Pancreas (tissue), 10 donors: ENCODE results near the gene TTC1. TPM values are rescaled to one million over a fixed set of nuclear protein-coding genes. Genes with fewer than 3 reads are reported as not detected.
A peak's percentile ranks its signal among the peaks of the same experiment; 100 is the strongest.
"Not testable (repeated sequence)": the region's sequence is repeated elsewhere in the genome, so short reads cannot be mapped to it uniquely, and the experiment has no call there.

Experiments
- ATAC-seq, 4 donors: fragments of 200-7000 bp; cut with Tn5 transposase; one replicate each; pipeline versions ENCODE4 v1.8.0 to v1.9.1; 2020; ENCODE audit warnings: mild to moderate bottlenecking in 4 of 4, moderate library complexity in 4 of 4
- DNase-seq, 6 donors: peaks; one replicate each; pipeline ENCODE4 v3.0.0-alpha.2; 2020
- FAIRE-seq: peaks from 2 replicates; lab custom pipeline; 2012; peaks lifted over from hg19 to GRCh38; lab: Jason Lieb, UNC
- H3K27ac ChIP-seq, 4 donors: fragments of 200-600 bp; sonication (generic); 1 replicate in 3 of 4; 2 replicates in 1 of 4; pipeline versions ENCODE4 v1.5.0 to v1.8.0; 2020
- H3K27me3 ChIP-seq, 4 donors: fragments of 200-600 bp; one replicate each; pipeline ENCODE4 v1.8.0; 2021
- H3K36me3 ChIP-seq, 3 donors: fragments of 200-600 bp; sonication (generic) in 1 of 3; one replicate each; pipeline versions ENCODE4 v1.5.0 to v1.8.0; 2020 to 2021
- H3K4me1 ChIP-seq, 3 donors: fragments of 200-600 bp; one replicate each; pipeline ENCODE4 v1.8.0; 2021
- H3K4me3 ChIP-seq, 4 donors: fragments of 200-600 bp; sonication (generic) in 2 of 4; one replicate each; pipeline versions ENCODE4 v1.5.0 to v1.8.0; 2020 to 2021
- H3K9me3 ChIP-seq, 4 donors: fragments of 200-600 bp; one replicate each; pipeline ENCODE4 v1.8.0; 2021
- WGBS, 2 donors: extraction: QIAGEN DNeasy Blood & Tissue Kit; methylation state at CpG; one replicate each; pipeline ENCODE4 v1.1.7; 2013; 5-methylcytosine and 5-hydroxymethylcytosine counted together
- intact Hi-C, 3 donors: fragments of 100-400 bp; cut with DNase I; formaldehyde crosslinking; loops; one replicate each; pipeline versions ENCODE4 v1.11.1 to v1.14.2; 2022
- polyA plus RNA-seq, 2 donors: library from polyadenylated mRNA; stranded (reverse); fragments of 200-250 nt; gene quantifications; one replicate each; pipeline ENCODE4 v1.2.3, GENCODE V29; 2013
- total RNA-seq, 6 donors: library from RNA; stranded (reverse); fragmentation: NEBNext Ultra II Directional in 4 of 6; extraction: Animal tissue kit (Norgen Biotek cat#: 25700) in 4 of 6; gene quantifications; one replicate each; pipeline versions ENCODE4 v1.2.1 to v1.2.4, GENCODE V29; 2021 to 2023
- TF ChIP-seq, protein P1 (sequence below), 4 donors: fragments of 200-600 bp; sonication (generic) in 3 of 4; IDR thresholded peaks; one replicate each; pipeline versions ENCODE4 v1.5.0 to v1.8.0; 2021; ENCODE audit warnings: antibody characterized with exemption in 4 of 4
- donor health status: healthy with polysubstance abuse.
- donor health status: DM: no; HTN: no; CAD: no; lungs with moderate emphysema.
- donor health status: DM: no; HTN: no; CAD: no.
- donor health status: control.
- donor health status: control.
- donor health status: Bipolar disorder and iron deficiency.
- donor health status: DM: yes; HTN: yes; CAD: no.
- donor health status: DM: no; HTN: no; CAD: no.
- donor health status: DM: no; HTN: no; CAD: no.
- donor health status: DM: yes; HTN: yes; CAD: no.

Gene TTC1
- total and polyA plus RNA-seq, 8 donors: 9.9 to 27.6 (median 15.6) TPM

DNA sequence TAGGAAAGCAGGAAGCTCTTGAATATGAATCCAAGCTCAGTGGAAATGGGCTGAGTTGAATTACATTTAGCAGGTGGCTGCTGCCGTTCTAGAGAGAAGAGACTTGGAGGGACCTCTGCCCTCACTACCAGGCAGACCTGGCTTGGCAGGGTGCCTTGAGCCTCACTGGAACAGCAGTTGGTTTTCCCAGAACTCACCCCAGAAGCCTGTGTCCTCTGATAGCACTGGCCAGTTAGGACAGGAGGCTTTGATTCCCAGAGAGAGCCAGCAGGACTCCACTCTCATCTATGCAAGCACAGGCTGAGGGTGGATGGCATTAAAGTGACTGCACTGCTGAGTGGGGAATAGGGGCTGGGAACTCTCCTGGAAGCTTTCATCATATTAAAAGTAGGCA, 55.5 kb downstream of the TTC1 start:
- H3K36me3 ChIP-seq: no peaks in the 10 kb centered on the region
- no peaks in the 10 kb centered on the region for H3K27me3 ChIP-seq
- DNase-seq: peak; percentile 88 to 95 (median 90)
- intact Hi-C loops: no loop called here
- 17 to 18% methylated on average over 1 of the region's 1 CpG for WGBS, 2 donors
- ATAC-seq: peak; percentile 90 to 92 (median 91)
- peak overlapping the region; percentile 63 to 83 (median 71) for H3K27ac ChIP-seq
- H3K4me1 ChIP-seq: peaks cover 6 to 21% (median 19%) of the 10 kb centered on the region in 3 donors
- no peaks in the 10 kb centered on the region for H3K9me3 ChIP-seq
- no peak overlapping the region for H3K4me3 ChIP-seq
- no peak for FAIRE-seq
- TF ChIP-seq, protein P1, sequence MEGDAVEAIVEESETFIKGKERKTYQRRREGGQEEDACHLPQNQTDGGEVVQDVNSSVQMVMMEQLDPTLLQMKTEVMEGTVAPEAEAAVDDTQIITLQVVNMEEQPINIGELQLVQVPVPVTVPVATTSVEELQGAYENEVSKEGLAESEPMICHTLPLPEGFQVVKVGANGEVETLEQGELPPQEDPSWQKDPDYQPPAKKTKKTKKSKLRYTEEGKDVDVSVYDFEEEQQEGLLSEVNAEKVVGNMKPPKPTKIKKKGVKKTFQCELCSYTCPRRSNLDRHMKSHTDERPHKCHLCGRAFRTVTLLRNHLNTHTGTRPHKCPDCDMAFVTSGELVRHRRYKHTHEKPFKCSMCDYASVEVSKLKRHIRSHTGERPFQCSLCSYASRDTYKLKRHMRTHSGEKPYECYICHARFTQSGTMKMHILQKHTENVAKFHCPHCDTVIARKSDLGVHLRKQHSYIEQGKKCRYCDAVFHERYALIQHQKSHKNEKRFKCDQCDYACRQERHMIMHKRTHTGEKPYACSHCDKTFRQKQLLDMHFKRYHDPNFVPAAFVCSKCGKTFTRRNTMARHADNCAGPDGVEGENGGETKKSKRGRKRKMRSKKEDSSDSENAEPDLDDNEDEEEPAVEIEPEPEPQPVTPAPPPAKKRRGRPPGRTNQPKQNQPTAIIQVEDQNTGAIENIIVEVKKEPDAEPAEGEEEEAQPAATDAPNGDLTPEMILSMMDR (IDR thresholded peaks at IDR 0.05): no peak

DNA sequence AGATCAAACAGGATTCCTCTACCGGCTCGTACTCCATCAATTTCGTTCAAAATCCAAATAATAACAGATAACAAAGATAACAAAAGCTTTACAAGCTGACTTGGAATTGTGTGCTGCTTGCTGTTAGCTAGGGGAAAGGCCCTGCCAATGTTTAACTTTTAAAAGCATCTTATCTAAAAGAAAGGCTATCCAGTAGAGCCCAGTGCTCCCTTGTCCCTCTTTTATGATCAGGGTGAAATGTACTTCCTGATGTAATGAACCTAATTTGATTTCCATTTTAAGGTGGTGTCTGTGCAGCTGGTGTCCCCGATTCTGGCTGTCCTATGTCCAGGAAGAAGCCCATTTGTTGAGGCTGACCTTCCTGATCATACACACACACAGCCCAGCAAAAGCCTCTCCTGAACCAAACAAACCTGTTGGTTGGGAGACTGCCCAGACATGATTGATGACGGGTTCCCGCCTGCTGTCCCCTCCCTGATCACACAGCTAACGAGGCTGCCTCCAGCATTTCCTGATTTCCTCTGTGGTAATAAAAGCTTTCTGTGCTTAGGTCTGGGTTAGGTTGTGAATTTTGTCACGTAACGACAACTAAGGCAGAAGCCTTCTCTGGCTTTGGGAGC, 56.2 kb downstream of the TTC1 start:
- DNase-seq: peak in 5 of 6 donors; percentile 46 to 84 (median 78)
- intact Hi-C loops: no loop called here
- ATAC-seq: peak; percentile 84 to 92 (median 88)
- FAIRE-seq: no peak
- WGBS, 2 donors: 22 to 26% methylated on average over 9 of the region's 9 CpGs
- TF ChIP-seq, protein P1 (IDR thresholded peaks at IDR 0.05): no peak
- H3K4me1 ChIP-seq: peaks cover 6 to 21% (median 19%) of the 10 kb centered on the region in 3 donors
- no peak overlapping the region for H3K4me3 ChIP-seq
- no peaks in the 10 kb centered on the region for H3K9me3 ChIP-seq
- H3K36me3 ChIP-seq: no peaks in the 10 kb centered on the region
- no peaks in the 10 kb centered on the region for H3K27me3 ChIP-seq
- H3K27ac ChIP-seq: peak overlapping the region; percentile 63 to 83 (median 71)

DNA sequence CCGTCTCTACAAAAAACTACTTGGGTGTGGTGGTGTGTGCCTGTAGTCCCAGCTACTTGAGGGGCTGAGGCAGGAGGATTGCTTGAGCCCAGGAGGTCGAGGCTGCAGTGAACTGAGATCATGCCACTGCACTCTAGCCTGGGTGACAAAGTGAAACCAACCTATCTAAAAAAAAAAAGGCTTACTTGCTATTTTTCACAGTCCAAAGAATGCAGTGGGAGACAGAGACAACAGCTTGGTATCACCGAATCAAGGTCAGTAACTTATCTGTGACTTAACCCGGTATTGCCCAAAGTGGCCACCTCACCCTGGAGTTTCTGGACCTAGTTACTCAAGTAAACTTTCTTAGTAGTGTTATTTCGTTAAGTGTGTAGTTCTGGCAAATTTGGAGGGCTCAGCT, 60.2 kb downstream of the TTC1 start:
- ATAC-seq, H3K9me3 ChIP-seq, H3K36me3 ChIP-seq, H3K27ac ChIP-seq, DNase-seq, H3K27me3 ChIP-seq, H3K4me3 ChIP-seq, intact Hi-C loops, FAIRE-seq: not testable (repeated sequence)
- H3K4me1 ChIP-seq: peaks cover 4 to 16% (median 15%) of the 10 kb centered on the region in 3 donors
- WGBS, 2 donors: 60 to 71% methylated on average over 5 of the region's 5 CpGs

DNA sequence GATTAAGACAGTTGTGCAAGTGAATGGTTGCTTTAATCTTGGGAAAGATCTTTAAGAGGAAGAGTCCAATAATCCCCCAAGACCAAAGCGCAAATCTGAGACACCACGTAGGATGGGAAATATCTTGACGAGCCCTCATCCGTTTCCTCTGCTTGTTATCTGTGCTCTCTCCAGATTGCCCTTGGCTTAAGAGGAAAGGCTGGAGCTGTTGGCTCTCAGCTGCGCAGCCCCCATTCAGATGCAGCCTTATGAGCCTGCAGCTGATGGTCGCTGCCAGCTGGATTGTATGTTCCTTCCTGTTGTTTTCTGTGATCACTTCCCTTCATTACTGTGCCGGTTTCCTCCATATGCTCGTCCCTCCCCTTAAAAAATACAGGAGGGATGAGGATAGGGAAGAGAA, 62.6 kb downstream of the TTC1 start:
- H3K9me3 ChIP-seq: no peaks in the 10 kb centered on the region
- H3K27me3 ChIP-seq: no peaks in the 10 kb centered on the region
- intact Hi-C loops: no loop called here
- H3K4me3 ChIP-seq: no peak overlapping the region
- WGBS, 2 donors: 78 to 85% methylated on average over 8 of the region's 8 CpGs
- no peaks in the 10 kb centered on the region for H3K36me3 ChIP-seq
- ATAC-seq (peak in 3 of 4 donors; percentile 8 to 35 (median 17)), FAIRE-seq (no peak), DNase-seq (no peak)
- H3K27ac ChIP-seq: no peak overlapping the region
- TF ChIP-seq, protein P1 (IDR thresholded peaks at IDR 0.05): no peak
- no peaks in the 10 kb centered on the region for H3K4me1 ChIP-seq

DNA sequence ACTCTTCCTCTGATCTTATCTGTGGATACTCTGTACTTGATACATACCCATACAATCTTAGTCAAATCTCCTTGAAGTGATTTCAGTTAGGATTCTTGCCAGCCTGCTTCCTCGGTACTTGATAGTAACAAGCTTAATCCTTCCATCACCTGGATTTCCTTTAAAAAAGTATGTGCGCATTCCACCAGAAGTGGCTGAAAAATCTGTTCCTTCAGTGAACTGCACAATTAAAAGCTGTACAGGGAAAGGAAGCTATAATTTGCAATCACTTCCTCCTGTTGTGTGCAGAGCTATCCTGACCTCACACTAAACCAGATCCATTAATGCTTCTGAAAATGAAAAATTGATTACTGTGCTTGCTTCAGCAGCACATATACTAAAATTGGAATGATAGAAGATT, 63.0 kb downstream of the TTC1 start:
- TF ChIP-seq, protein P1 (IDR thresholded peaks at IDR 0.05): no peak
- Histone ChIP-seq H3K4me1 (no peaks in the 10 kb centered on the region), H3K27me3 (no peaks in the 10 kb centered on the region), H3K4me3 (no peak overlapping the region), H3K36me3 (no peaks in the 10 kb centered on the region), H3K27ac (no peak overlapping the region), H3K9me3 (no peaks in the 10 kb centered on the region)
- no peak for DNase-seq
- FAIRE-seq: no peak
- intact Hi-C loops: no loop called here
- no peak for ATAC-seq
- 79 to 83% methylated on average over 2 of the region's 2 CpGs for WGBS, 2 donors
